A549 treated with CORT108297 at 1 μM for 4 hours (cell line): ENCODE data around the gene PBLD. TPM values are rescaled to one million over a fixed set of nuclear protein-coding genes. Genes with fewer than 3 reads are reported as not detected.

Experiments
- total RNA-seq: library from RNA; stranded (reverse); fragments of 200-300 nt; extraction: Qiagen RNA extraction; gene quantifications from 5 replicates; pipeline ENCODE4 v1.2.3, GENCODE V29; 2022

The PBLD gene
- 2.5 to 3.7 TPM (median 3.2 TPM) in 5 replicates for total RNA-seq

GRCh38 chr10:68332259-68333057 lies at the start of gene PBLD:
Gene PBLD (minus strand): TSS chr10:68332928. CDS start chr10:68306844, 26,084 bp downstream.

GRCh38 chr10:68331455-68332258 lies 1.1 kb downstream of the PBLD start, which contains the start of gene HNRNPH3:
Gene HNRNPH3 (plus strand): TSS chr10:68332064. CDS start chr10:68337222, 5,158 bp downstream.

Other genes with a start within 250 kb of the PBLD start
- gene MYPN, start 223.4 kb downstream of the PBLD start, total RNA-seq, result 2.6 to 3.5 TPM (median 3.1 TPM) in 5 replicates
- 0.12 to 0.34 TPM (median 0.28 TPM) in 5 replicates for gene ATOH7, start 100.8 kb downstream of the PBLD start, total RNA-seq
- 180 to 284 TPM (median 191 TPM) in 5 replicates for gene HNRNPH3, start 864 bp downstream of the PBLD start, total RNA-seq
- gene RUFY2, start 74.3 kb upstream of the PBLD start, total RNA-seq, result 6.8 to 9.5 TPM (median 8.6 TPM) in 5 replicates
- 7.7 to 11.6 TPM (median 9.7 TPM) in 5 replicates for gene DNA2, start 139.0 kb upstream of the PBLD start, total RNA-seq
- gene SLC25A16, start 194.6 kb upstream of the PBLD start, total RNA-seq, result 12.5 to 14.3 TPM (median 13.5 TPM) in 5 replicates
- gene TET1, start 227.4 kb upstream of the PBLD start, total RNA-seq, result 0.35 to 0.58 TPM (median 0.53 TPM) in 5 replicates